Fibroblast of the conjunctiva (primary cell): ENCODE data around the gene C1orf53.
A peak's percentile ranks its signal among the peaks of the same experiment; 100 is the strongest.

Experiments used
- DNase-seq: peaks from one replicate; pipeline ENCODE4 v3.0.0-alpha.2; 2010; ENCODE audit warnings: low read depth

C1orf53 gene

GRCh38 chr1:197907846-197908616, 5.6 kb downstream of the C1orf53 start:
- no peak for DNase-seq

GRCh38 chr1:197908716-197909220, 6.3 kb downstream of the C1orf53 start:
- DNase-seq = no peak

GRCh38 chr1:197909384-197909783, 7.0 kb downstream of the C1orf53 start:
- no peak for DNase-seq

- no peak for DNase-seq
Measured at GRCh38 chr1:197910120-197910991, 7.9 kb downstream of the C1orf53 start.

GRCh38 chr1:197911111-197911856, 8.9 kb downstream of the C1orf53 start:
- DNase-seq = no peak

GRCh38 chr1:197911857-197912696, 9.6 kb downstream of the C1orf53 start:
- DNase-seq = no peak

- no peak for DNase-seq
Measured at GRCh38 chr1:197912739-197913494, 10.5 kb downstream of the C1orf53 start.

GRCh38 chr1:197913495-197914276, 11.3 kb downstream of the C1orf53 start:
- DNase-seq = no peak

GRCh38 chr1:197914510-197914909, 12.1 kb downstream of the C1orf53 start:
- no peak for DNase-seq

- DNase-seq = no peak
Measured at GRCh38 chr1:197915260-197915861, 12.9 kb downstream of the C1orf53 start.

GRCh38 chr1:197915862-197916499, 13.6 kb downstream of the C1orf53 start:
- DNase-seq = peak; percentile 13

- no peak for DNase-seq
Measured at GRCh38 chr1:197916500-197916983, 14.1 kb downstream of the C1orf53 start.

- no peak for DNase-seq
Measured at GRCh38 chr1:197917805-197918651, 15.6 kb downstream of the C1orf53 start.

- no peak for DNase-seq
Measured at GRCh38 chr1:197918807-197919345, 16.4 kb downstream of the C1orf53 start.

GRCh38 chr1:197919346-197920066, 17.1 kb downstream of the C1orf53 start:
- DNase-seq = no peak

GRCh38 chr1:197920067-197920396, 17.6 kb downstream of the C1orf53 start:
- DNase-seq = no peak
